KOPT-K1 (cell line): ENCODE results near the gene DYNLRB1.

Experiments
- H3K27ac ChIP-seq: fragments of 200-600 bp; sonication (generic); 2 replicates; pipeline ENCODE4 v1.5.1; 2016; ENCODE audit warnings: antibody characterized with exemption, mild to moderate bottlenecking, low read depth, low read length; ENCODE audit not compliant: poor library complexity, severe bottlenecking
- H3K36me3 ChIP-seq: fragments of 200-600 bp; sonication (generic); 2 replicates; pipeline ENCODE4 v1.5.1; 2017; ENCODE audit warnings: antibody characterized with exemption, mild to moderate bottlenecking, low read length, moderate library complexity; ENCODE audit not compliant: insufficient read depth
- H3K9me3 ChIP-seq: fragments of 200-600 bp; sonication (generic); 2 replicates; pipeline ENCODE4 v1.5.1; 2017; ENCODE audit warnings: antibody characterized with exemption, low read length, mild to moderate bottlenecking; ENCODE audit not compliant: insufficient read depth, poor library complexity, severe bottlenecking

DYNLRB1 gene

DNA sequence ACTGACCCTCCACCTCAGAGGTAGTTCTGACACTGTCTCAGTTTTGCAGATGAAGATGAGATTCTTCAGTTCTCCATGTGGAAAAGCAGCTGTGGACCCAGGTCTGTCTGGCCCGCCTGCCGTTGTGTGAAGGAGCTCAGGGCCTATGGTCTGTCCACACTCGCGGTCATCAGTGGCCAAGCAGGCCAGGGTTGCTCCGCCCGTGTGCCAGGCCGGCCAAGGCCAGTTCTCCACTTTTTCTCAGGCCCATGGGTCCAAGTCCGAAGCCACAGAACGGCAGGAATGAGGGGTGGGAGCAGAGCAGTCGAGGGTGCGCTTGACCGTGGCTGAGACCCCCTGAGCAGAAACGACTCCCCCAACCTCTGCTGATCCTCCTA, 33.7 kb downstream of the DYNLRB1 start:
- Histone ChIP-seq H3K9me3 (no peaks in the 10 kb centered on the region), H3K36me3 (no peaks in the 10 kb centered on the region), H3K27ac (no peak overlapping the region)

DNA sequence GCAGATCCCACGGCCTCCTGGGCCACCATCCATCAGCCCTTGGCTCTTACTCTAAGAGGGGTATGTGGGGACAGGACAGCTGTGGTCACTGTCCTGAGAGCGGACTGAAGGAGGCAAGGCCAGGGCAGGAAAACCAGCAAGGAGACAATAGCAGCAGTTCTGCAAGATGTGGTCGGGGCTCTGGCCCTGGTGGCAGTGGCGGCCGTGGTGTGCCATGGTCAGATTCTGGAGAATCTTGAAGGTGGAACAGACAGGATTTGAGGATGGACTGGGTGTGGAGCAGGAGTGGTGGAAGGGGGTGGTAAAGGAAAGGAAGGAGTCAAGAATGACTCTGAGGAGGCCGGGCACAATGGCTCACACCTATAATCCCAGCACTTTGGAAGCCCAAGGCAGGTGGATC, 36.3 kb downstream of the DYNLRB1 start:
- H3K36me3 ChIP-seq, result no peaks in the 10 kb centered on the region
- H3K9me3 ChIP-seq, result no peaks in the 10 kb centered on the region
- H3K27ac ChIP-seq, result no peak overlapping the region

DNA sequence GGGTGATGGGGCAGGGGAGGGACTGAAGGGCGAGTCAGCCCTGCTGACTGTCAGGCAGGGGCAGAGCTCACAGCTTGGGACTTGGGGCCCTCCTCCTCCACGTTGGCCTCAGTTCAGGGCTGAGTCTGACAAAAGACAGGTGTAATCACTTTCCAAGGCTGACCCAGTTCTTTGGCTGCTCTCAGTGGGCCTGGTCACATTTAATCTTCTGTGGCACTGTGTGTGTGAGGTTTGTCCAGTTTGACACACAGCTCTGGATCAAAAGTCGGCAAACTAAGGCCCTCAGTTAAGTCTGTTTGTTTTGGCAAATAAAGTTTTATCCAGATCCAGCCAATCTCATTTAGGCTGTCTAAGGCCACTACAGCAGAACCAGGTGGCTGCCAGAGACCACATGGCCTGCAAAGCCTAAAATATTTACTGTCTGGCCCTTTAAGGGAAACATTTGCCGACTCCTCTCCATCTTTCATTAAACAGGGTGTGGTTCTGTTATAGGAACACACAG, 37.2 kb downstream of the DYNLRB1 start:
- Histone ChIP-seq H3K36me3 (no peaks in the 10 kb centered on the region), H3K9me3 (no peaks in the 10 kb centered on the region), H3K27ac (no peak overlapping the region)

DNA sequence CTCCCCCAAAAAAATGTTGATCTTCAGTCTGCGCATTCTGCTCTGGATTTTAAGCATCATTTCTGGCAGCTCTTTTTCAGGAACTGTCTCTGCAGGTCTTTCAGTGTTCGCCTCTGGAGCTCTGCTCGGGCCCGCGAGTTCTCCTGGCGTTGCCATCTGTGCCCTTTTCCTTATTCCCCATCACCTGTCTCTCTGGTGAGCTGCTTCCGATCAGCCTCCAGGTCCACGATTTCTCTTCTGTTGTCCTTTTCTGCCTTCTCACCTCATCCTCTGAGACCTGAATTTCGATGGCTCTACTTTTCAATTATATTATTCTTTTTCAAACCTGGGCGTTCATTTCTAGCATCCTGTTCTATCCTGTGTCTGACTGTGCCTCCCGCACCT, 41.7 kb downstream of the DYNLRB1 start:
- Histone ChIP-seq H3K27ac (no peak overlapping the region), H3K9me3 (no peaks in the 10 kb centered on the region), H3K36me3 (peaks cover 37% of the 10 kb centered on the region)

DNA sequence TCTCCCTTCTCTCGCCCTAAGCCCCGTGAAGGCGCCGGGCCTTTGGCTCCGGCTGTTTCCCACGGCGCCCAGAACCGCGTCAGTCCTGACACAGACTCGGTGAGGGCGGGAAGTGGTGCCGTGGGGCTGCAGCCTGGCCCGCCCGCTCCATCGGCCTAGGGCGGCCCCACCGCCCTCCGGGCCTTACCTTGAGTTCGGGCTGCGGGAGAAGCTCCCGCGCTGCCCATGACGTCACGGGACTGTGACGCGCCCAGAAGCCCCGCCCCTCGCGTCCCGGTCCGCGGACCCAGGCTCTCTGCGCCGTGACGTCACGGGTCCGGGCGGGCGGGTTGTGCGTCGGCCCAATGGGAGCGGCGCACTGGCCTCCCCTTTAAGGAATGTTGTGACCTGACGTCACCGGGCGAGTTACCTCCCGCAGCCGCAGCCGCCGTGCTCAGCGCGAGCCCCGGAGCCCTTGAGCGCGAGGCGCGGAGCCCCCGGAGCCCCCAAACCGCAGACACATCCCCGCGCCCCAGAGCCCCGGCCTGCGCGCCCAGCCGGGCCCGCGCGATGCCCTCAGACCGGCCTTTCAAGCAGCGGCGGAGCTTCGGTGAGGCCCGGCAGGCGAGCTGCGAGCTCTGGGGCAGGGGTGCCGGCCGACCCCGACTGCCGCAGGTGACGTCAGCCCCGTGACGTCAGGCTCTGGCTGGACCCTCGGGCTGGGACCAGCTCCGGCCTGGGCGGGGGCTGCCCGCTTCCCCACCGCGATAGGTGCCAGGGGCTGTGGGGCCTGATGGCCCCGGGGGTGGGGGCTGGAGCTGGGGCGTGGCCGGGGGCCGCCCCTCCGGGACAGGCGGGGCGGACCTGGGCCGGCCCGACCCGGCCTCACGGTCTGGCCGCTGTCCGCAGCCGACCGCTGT, 42.3 kb downstream of the DYNLRB1 start, which contains the start of gene MAP1LC3A:
Gene MAP1LC3A (plus strand): TSS at position 399 of the 899 bp plus-strand sequence. CDS start 151 bp downstream, at position 550.
- peaks cover 37% of the 10 kb centered on the region for H3K36me3 ChIP-seq
- H3K27ac ChIP-seq, result no peak within 1 kb of the TSS
- H3K9me3 ChIP-seq, result no peaks in the 10 kb centered on the region

DNA sequence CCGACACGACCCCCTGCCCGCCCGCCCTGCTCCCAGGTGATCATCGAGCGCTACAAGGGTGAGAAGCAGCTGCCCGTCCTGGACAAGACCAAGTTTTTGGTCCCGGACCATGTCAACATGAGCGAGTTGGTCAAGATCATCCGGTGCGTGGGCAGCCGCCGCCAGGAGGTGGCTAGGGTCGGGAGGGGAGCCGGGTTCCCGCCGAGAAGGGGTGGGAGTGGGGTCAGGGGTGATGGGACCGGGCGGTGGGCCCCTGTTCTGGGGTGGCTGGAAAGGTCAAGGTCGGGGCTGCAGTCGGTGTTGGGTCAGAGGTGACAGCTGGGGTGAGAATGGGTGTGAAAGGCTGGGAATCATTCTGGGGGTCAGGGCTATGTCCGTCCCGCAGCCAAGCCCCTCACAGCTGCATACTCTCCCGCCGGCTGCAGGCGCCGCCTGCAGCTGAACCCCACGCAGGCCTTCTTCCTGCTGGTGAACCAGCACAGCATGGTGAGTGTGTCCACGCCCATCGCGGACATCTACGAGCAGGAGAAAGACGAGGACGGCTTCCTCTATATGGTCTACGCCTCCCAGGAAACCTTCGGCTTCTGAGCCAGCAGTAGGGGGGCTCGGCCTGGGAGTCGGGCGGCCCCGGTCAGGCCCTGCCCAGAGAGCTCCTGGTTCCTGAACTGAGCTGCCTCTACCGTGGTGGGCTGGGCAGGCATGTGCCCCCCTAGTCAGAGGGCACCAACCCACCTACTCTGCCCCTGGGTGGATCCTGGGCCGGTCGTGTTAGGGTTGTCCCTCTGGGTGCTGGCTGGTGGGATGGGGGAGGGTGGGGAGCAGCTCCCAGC, 43.3 kb downstream of the DYNLRB1 start:
- peaks cover 37% of the 10 kb centered on the region for H3K36me3 ChIP-seq
- H3K27ac ChIP-seq, result no peak overlapping the region
- no peaks in the 10 kb centered on the region for H3K9me3 ChIP-seq

DNA sequence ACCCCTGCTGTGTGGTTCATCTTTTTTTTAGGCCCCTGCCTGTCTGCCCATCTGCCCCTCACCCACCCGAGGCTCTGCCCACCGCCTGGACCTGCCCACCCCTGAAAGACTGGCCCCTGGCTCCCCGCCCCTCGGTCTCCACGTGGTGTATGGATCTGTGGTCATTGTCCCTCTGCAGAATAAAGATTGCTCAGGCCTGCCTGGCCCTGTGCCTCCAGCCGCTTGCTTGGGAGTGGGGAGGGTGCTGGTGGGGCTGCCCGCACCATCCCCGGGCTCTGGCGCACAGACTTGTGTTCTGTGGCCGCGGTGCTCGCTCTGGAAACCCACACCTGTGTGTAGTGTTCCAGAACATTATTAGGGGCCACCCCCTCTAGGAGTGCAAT, 43.9 kb downstream of the DYNLRB1 start:
- Histone ChIP-seq H3K9me3 (no peaks in the 10 kb centered on the region), H3K36me3 (peaks cover 37% of the 10 kb centered on the region), H3K27ac (no peak overlapping the region)

DNA sequence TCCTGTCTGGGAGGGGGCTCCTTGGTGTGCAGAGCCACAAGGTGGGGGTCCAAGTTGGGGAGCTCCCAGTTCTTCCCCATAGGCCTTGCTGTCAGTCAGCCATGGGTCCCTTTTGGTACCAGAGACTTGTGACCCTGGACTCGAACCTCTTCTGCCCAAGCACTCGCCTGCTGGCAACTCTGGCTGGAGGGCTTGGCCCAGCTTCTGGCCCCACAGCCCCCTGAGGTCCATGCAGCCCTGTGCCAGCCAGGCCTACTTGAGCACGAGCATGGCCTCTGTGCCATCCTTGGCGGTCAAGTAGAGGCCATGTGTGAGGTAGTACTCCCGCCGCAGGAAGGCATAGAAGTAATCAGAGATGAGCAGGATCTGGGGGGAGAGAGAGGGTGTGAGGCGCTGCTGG, 44.4 kb downstream of the DYNLRB1 start:
- Histone ChIP-seq H3K27ac (no peak overlapping the region), H3K9me3 (no peaks in the 10 kb centered on the region), H3K36me3 (peaks cover 37% of the 10 kb centered on the region)

DNA sequence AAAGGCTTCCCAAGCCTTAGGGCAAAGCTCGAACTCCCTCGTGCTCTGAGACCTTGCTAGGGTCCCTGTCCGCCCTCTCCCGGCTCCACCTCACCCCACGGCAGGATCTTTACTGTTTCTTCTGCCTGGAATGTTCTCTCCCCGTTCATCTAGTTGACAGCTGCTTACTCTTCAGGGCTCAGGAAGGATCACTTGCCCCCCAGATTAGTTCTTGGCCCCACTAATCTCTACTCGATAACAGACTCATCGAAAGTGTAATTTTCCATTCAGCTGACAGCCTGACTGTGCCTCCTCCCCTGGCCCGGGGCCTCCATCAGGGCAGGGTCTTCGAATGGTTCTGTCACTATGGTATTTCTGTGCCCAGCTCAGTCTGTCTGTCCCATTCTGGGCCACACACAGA, 45.4 kb downstream of the DYNLRB1 start:
- Histone ChIP-seq H3K27ac (no peak overlapping the region), H3K36me3 (peaks cover 37% of the 10 kb centered on the region)

DNA sequence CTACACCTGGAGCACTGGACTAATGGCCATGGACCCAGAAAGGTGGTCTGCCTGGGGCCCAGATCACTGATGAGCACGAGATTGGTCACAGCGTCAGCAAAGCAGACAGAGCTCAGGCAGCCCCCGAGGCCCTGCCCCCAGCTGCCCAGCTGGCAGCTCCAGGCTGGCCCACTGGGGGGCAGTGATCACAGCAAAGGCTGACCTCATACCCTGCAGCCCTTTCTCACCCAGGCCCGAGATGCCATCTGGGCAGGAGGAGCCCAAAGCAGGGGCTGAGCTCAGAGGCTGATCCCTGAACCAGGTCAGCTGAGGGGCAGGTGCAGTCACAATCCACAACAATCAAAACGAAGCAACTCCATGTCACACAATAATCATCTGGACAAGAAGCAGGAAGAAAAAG, 46.4 kb downstream of the DYNLRB1 start:
- H3K27ac ChIP-seq, result no peak overlapping the region
- no peaks in the 10 kb centered on the region for H3K9me3 ChIP-seq
- peaks cover 38% of the 10 kb centered on the region for H3K36me3 ChIP-seq

More for the DNA sequence above, 45.4 kb downstream of the DYNLRB1 start:
- no peaks in the 10 kb centered on the region for H3K9me3 ChIP-seq

DNA sequence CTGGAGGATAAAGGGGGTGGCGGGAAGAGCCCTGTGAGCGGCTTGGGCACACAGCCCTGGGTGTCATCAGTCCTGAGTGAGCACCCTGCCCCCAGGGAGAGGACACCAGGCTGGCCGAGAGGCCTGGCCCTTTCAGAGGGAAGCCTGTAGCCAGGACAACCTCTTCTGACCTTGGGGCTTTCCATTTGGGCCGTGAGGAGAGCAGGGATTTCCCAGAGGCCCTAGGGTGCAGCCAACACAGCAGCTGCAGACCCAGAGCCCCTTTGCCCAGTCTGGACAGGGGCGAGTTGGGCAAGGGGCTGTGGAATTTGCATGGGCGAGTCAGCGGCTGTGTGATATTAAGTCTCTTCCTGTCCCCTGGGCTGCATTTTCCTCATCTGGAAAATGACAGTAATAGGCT, 48.6 kb downstream of the DYNLRB1 start:
- Histone ChIP-seq H3K27ac (no peak overlapping the region), H3K36me3 (peaks cover 46% of the 10 kb centered on the region)

DNA sequence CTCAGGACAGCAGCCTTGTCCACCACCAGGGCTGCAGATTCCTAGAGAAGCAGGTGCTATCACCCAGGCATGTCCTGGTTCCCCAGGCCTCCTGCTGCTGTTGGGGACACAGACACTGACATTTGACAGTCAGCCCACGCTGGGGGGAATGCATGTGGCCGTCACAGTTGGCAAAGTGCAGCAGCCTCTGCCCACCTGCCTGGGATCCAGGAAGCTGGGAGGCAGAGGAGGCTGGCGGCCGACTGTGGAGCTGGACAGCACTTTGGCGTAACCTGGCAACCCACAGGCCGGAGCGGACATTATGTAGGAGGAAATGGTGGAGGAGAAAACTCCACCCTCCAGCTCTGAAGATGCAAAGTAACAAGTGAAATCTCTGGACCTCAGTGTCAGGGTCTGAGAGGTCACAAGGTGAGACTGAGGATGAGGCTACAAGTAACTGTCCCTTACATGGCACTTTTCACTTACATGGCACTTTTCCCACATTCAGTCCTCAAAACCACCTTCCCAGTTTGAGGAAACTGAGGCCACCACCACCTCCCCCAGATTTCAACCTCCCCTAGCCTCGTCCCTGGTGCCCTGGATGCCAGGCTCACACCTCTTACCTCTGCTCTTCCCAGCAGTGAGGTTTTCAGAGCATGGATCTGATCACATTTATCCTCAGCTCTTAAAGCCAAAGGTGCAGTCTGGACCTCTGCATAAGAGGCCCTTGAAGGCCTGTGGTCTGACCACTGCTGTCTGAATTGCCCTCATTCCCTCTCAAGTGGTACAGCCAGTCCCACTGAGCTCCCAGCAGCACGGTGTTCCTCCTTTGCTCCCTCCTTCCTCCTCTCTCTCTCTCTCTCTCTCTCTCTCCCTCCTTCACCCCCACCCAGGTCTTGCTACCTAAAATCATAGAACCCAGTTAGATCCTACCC, 51.0 kb downstream of the DYNLRB1 start:
- Histone ChIP-seq H3K27ac (no peak overlapping the region), H3K9me3 (no peaks in the 10 kb centered on the region), H3K36me3 (peaks cover 38% of the 10 kb centered on the region)

More for the DNA sequence above, 48.6 kb downstream of the DYNLRB1 start:
- no peaks in the 10 kb centered on the region for H3K9me3 ChIP-seq

DNA sequence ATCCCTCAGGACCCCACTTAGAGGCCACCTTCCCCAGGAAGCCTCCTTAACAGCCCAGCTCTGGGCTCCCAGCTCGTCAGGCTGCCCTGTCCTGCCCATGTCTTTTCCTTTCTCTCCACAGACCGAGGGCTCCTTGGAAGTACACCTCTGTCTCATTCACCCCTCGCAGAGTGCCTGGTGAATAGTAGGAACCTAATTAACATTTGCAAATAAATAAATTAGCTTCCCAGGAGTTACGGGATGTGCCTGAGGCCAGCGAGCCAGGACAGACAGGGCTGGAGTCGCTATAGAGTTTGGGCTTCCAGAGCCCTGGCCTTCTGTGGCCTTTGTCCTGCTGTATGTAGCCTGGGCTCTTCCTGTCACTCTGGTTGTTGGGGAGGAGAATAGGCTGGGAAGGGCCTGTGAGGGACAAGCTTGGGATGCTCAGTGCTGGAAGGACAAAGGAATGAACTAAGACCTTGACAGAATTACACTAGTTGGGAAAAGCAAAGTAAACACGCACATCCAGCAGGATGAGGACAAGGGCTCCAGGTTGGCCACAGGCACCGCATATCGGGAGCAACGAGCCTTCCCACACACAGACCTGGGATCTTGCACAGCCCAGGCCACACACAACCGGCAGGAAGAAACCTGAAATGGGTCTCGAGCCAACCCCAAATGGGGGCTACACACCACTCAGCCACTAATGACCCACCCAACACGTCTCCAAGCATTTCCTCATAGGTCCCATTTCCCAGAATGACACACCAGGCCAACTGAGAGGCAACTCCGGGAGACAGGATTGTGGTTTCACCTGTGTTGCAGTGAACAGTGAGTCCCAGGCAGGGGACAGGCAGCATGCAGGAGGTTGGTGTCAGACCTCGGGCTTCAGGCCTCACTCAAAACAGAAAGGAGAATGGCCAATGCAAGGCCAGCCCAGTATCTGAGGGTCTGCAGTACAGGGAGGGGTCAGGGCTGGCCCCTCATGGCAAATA, 52.0 kb downstream of the DYNLRB1 start:
- Histone ChIP-seq H3K9me3 (no peaks in the 10 kb centered on the region), H3K36me3 (peaks cover 37% of the 10 kb centered on the region), H3K27ac (no peak overlapping the region)
